HepG2 (cell line): ENCODE results near the gene FAF1. TPM values are rescaled to one million over a fixed set of nuclear protein-coding genes. Genes with fewer than 3 reads are reported as not detected.

Source experiments
- ATAD3A ChIP-seq: sonication (generic); formaldehyde crosslinking; IDR thresholded peaks from 2 replicates; pipeline ENCODE4 v1.4.0; 2020; ENCODE audit warnings: missing genetic modification reagents
- BCL3 ChIP-seq: sonication (generic); formaldehyde crosslinking; IDR thresholded peaks from 2 replicates; pipeline ENCODE4 v1.5.1; 2020; ENCODE audit warnings: mild to moderate bottlenecking, missing genetic modification reagents, moderate library complexity
- BCL6 ChIP-seq: IDR thresholded peaks from 2 replicates; pipeline ENCODE4 v1.6.1; 2016; ENCODE audit warnings: missing genetic modification reagents, missing compliant biosample characterization
- BRD4 ChIP-seq: sonication (generic); formaldehyde crosslinking; IDR thresholded peaks from 2 replicates; pipeline ENCODE4 v1.4.0; 2020; ENCODE audit warnings: missing genetic modification reagents
- GLMP ChIP-seq: sonication (generic); formaldehyde crosslinking; IDR thresholded peaks from 2 replicates; pipeline ENCODE4 v1.9.0; 2021; ENCODE audit warnings: missing genetic modification reagents, mild to moderate bottlenecking, borderline replicate concordance
- MAFG ChIP-seq: sonication (generic); formaldehyde crosslinking; IDR thresholded peaks from 2 replicates; pipeline ENCODE4 v1.5.1; 2020; ENCODE audit warnings: mild to moderate bottlenecking, missing genetic modification reagents
- NR2F2 ChIP-seq: IDR thresholded peaks from 2 replicates; pipeline ENCODE4 v1.6.1; 2012; ENCODE audit warnings: low read depth, inconsistent platforms, borderline replicate concordance
- PHF5A ChIP-seq: IDR thresholded peaks from one replicate; pipeline ENCODE4 v1.6.1; 2018; ENCODE audit warnings: low read depth, missing genetic modification reagents; ENCODE audit not compliant: unreplicated experiment
- RARG ChIP-seq: sonication (generic); formaldehyde crosslinking; IDR thresholded peaks from 2 replicates; pipeline ENCODE4 v1.4.0; 2020; ENCODE audit warnings: low read depth, mild to moderate bottlenecking, missing genetic modification reagents
- RXRA ChIP-seq: sonication (generic); formaldehyde crosslinking; IDR thresholded peaks from 2 replicates; pipeline ENCODE4 v1.5.1; 2020; ENCODE audit warnings: missing genetic modification reagents
- TBX2 ChIP-seq: sonication (generic); formaldehyde crosslinking; IDR thresholded peaks from 2 replicates; pipeline ENCODE4 v1.5.0; 2020; ENCODE audit warnings: missing genetic modification reagents, mild to moderate bottlenecking, borderline replicate concordance
- THYN1 ChIP-seq: sonication (generic); formaldehyde crosslinking; IDR thresholded peaks from 2 replicates; pipeline ENCODE4 v1.8.1; 2023; ENCODE audit warnings: low read depth, mild to moderate bottlenecking, moderate library complexity, missing genetic modification reagents, borderline replicate concordance
- TOPORS ChIP-seq: sonication (generic); formaldehyde crosslinking; IDR thresholded peaks from 2 replicates; pipeline ENCODE4 v1.8.0; 2023; ENCODE audit warnings: mild to moderate bottlenecking, missing genetic modification reagents
- YEATS2 ChIP-seq: sonication (generic); formaldehyde crosslinking; IDR thresholded peaks from 2 replicates; pipeline ENCODE4 v1.4.0; 2020; ENCODE audit warnings: missing genetic modification reagents, borderline replicate concordance
- ZFP37 ChIP-seq: sonication (generic); formaldehyde crosslinking; IDR thresholded peaks from 2 replicates; pipeline ENCODE4 v1.4.0; 2020; ENCODE audit warnings: missing genetic modification reagents, borderline replicate concordance
- ZKSCAN5 ChIP-seq: sonication (generic); formaldehyde crosslinking; IDR thresholded peaks from 2 replicates; pipeline ENCODE4 v1.5.1; 2020; ENCODE audit warnings: mild to moderate bottlenecking, missing genetic modification reagents
- ZNF432 ChIP-seq: sonication (generic); formaldehyde crosslinking; IDR thresholded peaks from 2 replicates; pipeline ENCODE4 v1.5.0; 2020; ENCODE audit warnings: missing genetic modification reagents, mild to moderate bottlenecking, borderline replicate concordance
- ZNF615 ChIP-seq: sonication (generic); formaldehyde crosslinking; IDR thresholded peaks from 2 replicates; pipeline ENCODE4 v1.5.0; 2020; ENCODE audit warnings: mild to moderate bottlenecking, missing genetic modification reagents, borderline replicate concordance
- polyA plus RNA-seq, 8 experiments: library from polyadenylated mRNA; depleted of rRNA in 3 of 8; stranded (reverse) in 7 of 8; unstranded in 1 of 8; fragments of >200 nt; fragmentation: Illumina TruSeq in 4 of 8; extraction: Trizol in 4 of 8; gene quantifications; 2 replicates each; pipeline versions ENCODE4 v1.2.1 to v1.2.3, GENCODE V29; 2011 to 2016; ENCODE audit warnings: low read depth in 4 of 8, missing spikeins in 1 of 8, mixed read lengths in 1 of 8; ENCODE audit not compliant: insufficient read depth in 1 of 8
- total RNA-seq, 5 experiments: library from RNA; depleted of rRNA; stranded (reverse); fragments of >200 nt; fragmentation: Illumina TruSeq; extraction: Trizol; gene quantifications; 2 replicates each; pipeline ENCODE4 v1.2.3, GENCODE V29; 2016; ENCODE audit warnings: low read depth in 1 of 5
- TF ChIP-seq, protein P1 (sequence below): sonication (generic); formaldehyde crosslinking; IDR thresholded peaks from 2 replicates; pipeline ENCODE4 v1.8.0; 2022; ENCODE audit warnings: missing genetic modification reagents, mild to moderate bottlenecking, moderate library complexity, borderline replicate concordance
- TF ChIP-seq, protein P2 (sequence below): sonication (generic); formaldehyde crosslinking; IDR thresholded peaks from 2 replicates; pipeline ENCODE4 v1.4.0; 2020; ENCODE audit warnings: missing genetic modification reagents, borderline replicate concordance
- TF ChIP-seq, protein P3 (sequence below): sonication (generic); formaldehyde crosslinking; IDR thresholded peaks from 2 replicates; pipeline ENCODE4 v1.4.0; 2020; ENCODE audit warnings: mild to moderate bottlenecking, missing genetic modification reagents
- TF ChIP-seq, protein P4 (sequence below): sonication (generic); formaldehyde crosslinking; IDR thresholded peaks from 2 replicates; pipeline ENCODE4 v1.5.0; 2020; ENCODE audit warnings: missing genetic modification reagents

Gene FAF1
- total and polyA plus RNA-seq, 2 of the 13 experiments (the other 11 are each of a cell fraction or from before 2014, with no cell fraction given), result 19.4 to 63.3 TPM

- TF ChIP-seq BCL3 (0 out of 2 replicates have a peak, but pooled peaks have one; percentile 11), YEATS2 (no peak), RXRA (CRISPR knock-in tag) (no peak; the same call in 1 of the 2 replicates), PHF5A (CRISPR knock-in tag) (no peak), ATAD3A (no peak), THYN1 (no peak), TBX2 (no peak), GLMP (CRISPR knock-in tag) (no peak), MAFG (CRISPR knock-in tag) (no peak), ZKSCAN5 (no peak; the same call in 1 of the 2 replicates), ZNF615 (CRISPR knock-in tag) (no peak), BCL6 (CRISPR knock-in tag) (0 out of 2 replicates have a peak, but pooled peaks have one; percentile 22), ZFP37 (CRISPR knock-in tag) (no peak), TOPORS (CRISPR knock-in tag) (no peak), BRD4 (CRISPR knock-in tag) (peak; percentile 85; the same call in 1 of the 2 replicates), RARG (CRISPR knock-in tag) (0 out of 2 replicates have a peak, but pooled peaks have one; percentile 5), ZNF432 (no peak), NR2F2 (no peak)
- TF ChIP-seq, protein P1, sequence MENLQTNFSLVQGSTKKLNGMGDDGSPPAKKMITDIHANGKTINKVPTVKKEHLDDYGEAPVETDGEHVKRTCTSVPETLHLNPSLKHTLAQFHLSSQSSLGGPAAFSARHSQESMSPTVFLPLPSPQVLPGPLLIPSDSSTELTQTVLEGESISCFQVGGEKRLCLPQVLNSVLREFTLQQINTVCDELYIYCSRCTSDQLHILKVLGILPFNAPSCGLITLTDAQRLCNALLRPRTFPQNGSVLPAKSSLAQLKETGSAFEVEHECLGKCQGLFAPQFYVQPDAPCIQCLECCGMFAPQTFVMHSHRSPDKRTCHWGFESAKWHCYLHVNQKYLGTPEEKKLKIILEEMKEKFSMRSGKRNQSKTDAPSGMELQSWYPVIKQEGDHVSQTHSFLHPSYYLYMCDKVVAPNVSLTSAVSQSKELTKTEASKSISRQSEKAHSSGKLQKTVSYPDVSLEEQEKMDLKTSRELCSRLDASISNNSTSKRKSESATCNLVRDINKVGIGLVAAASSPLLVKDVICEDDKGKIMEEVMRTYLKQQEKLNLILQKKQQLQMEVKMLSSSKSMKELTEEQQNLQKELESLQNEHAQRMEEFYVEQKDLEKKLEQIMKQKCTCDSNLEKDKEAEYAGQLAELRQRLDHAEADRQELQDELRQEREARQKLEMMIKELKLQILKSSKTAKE, result no peak
- TF ChIP-seq, protein P2, sequence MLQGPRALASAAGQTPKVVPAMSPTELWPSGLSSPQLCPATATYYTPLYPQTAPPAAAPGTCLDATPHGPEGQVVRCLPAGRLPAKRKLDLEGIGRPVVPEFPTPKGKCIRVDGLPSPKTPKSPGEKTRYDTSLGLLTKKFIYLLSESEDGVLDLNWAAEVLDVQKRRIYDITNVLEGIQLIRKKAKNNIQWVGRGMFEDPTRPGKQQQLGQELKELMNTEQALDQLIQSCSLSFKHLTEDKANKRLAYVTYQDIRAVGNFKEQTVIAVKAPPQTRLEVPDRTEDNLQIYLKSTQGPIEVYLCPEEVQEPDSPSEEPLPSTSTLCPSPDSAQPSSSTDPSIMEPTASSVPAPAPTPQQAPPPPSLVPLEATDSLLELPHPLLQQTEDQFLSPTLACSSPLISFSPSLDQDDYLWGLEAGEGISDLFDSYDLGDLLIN (CRISPR knock-in tag), result no peak
- TF ChIP-seq, protein P3, sequence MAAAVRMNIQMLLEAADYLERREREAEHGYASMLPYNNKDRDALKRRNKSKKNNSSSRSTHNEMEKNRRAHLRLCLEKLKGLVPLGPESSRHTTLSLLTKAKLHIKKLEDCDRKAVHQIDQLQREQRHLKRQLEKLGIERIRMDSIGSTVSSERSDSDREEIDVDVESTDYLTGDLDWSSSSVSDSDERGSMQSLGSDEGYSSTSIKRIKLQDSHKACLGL, result no peak; the same call in 1 of the 2 replicates
- TF ChIP-seq, protein P4, sequence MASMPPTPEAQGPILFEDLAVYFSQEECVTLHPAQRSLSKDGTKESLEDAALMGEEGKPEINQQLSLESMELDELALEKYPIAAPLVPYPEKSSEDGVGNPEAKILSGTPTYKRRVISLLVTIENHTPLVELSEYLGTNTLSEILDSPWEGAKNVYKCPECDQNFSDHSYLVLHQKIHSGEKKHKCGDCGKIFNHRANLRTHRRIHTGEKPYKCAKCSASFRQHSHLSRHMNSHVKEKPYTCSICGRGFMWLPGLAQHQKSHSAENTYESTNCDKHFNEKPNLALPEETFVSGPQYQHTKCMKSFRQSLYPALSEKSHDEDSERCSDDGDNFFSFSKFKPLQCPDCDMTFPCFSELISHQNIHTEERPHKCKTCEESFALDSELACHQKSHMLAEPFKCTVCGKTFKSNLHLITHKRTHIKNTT (CRISPR knock-in tag), result no peak
These were observed 18.2 kb upstream of the FAF1 start (continued) for GRCh38 chr1:50978144-50978851.
